GM21576 (cell line): ENCODE data around the gene TMX2.
"Not testable (repeated sequence)": the region's sequence is repeated elsewhere in the genome, so short reads cannot be mapped to it uniquely, and the experiment has no call there.

Experiments
- ATAC-seq: cut with Tn5 transposase; IDR thresholded peaks from one replicate; pipeline ENCODE4 v1.9.1; 2021; ENCODE audit warnings: mild to moderate bottlenecking, moderate library complexity; ENCODE audit not compliant: unreplicated experiment

Gene TMX2

GRCh38 chr11:57712256-57713150 lies at the start of gene TMX2:
Gene TMX2, plus strand, starts transcription at chr11:57712593. Its CDS starts 26 bp downstream, at chr11:57712619.
- ATAC-seq = peak; percentile 92

GRCh38 chr11:57662893-57663292 lies 49.5 kb upstream of the TMX2 start:
- no peak for ATAC-seq

- no peak for ATAC-seq
These were observed 48.4 kb upstream of the TMX2 start for GRCh38 chr11:57663975-57664374.

- peak; percentile 61 for ATAC-seq
These were observed 45.2 kb upstream of the TMX2 start for GRCh38 chr11:57667117-57667735.

- peak; percentile 80 for ATAC-seq
These were observed 44.5 kb upstream of the TMX2 start, which contains the start of gene ZDHHC5 for GRCh38 chr11:57667736-57668433. Gene ZDHHC5, plus strand, starts transcription at chr11:57668114. Its CDS starts 4,977 bp downstream, at chr11:57673091.

GRCh38 chr11:57668434-57668782 lies 44.0 kb upstream of the TMX2 start:
- ATAC-seq = peak; percentile 7

- no peak for ATAC-seq
These were observed 38.1 kb upstream of the TMX2 start for GRCh38 chr11:57674251-57674650.

- no peak for ATAC-seq
These were observed 37.0 kb upstream of the TMX2 start for GRCh38 chr11:57675176-57675941.

GRCh38 chr11:57679396-57679795 lies 33.0 kb upstream of the TMX2 start:
- no peak for ATAC-seq

- ATAC-seq = peak; percentile 35
These were observed 31.9 kb upstream of the TMX2 start for GRCh38 chr11:57680552-57680874.

- no peak for ATAC-seq
These were observed 31.2 kb upstream of the TMX2 start for GRCh38 chr11:57681168-57681567.

GRCh38 chr11:57690474-57690873 lies 21.9 kb upstream of the TMX2 start:
- not testable (repeated sequence) for ATAC-seq

GRCh38 chr11:57698843-57699365 lies 13.5 kb upstream of the TMX2 start:
- ATAC-seq = no peak

- no peak for ATAC-seq
These were observed 12.6 kb upstream of the TMX2 start for GRCh38 chr11:57699813-57700212.

GRCh38 chr11:57700425-57700824 lies 12.0 kb upstream of the TMX2 start:
- ATAC-seq = no peak

- ATAC-seq = no peak
These were observed 9.1 kb upstream of the TMX2 start for GRCh38 chr11:57703341-57703740.

GRCh38 chr11:57704932-57705331 lies 7.5 kb upstream of the TMX2 start:
- ATAC-seq = no peak

GRCh38 chr11:57705432-57705831 lies 7.0 kb upstream of the TMX2 start:
- ATAC-seq = not testable (repeated sequence)

- ATAC-seq = no peak
These were observed 2.5 kb upstream of the TMX2 start for GRCh38 chr11:57709802-57710367.
